T-cell (primary cell): ENCODE results near the gene SNRPE. TPM values are rescaled to one million over a fixed set of nuclear protein-coding genes. Genes with fewer than 3 reads are reported as not detected.

Experiments
- ATAC-seq, 4 experiments: fragments of 200-7000 bp in 3 of 4; fragments of 150-1000 bp in 1 of 4; cut with Tn5 transposase; replicated peaks in 1 of 4; 1 replicate in 3 of 4; 2 replicates in 1 of 4; pipeline ENCODE4 v1.10.0; 2021; ENCODE audit warnings: moderate library complexity in 3 of 4, mild to moderate bottlenecking in 2 of 4, moderate number of reproducible peaks in 1 of 4
- CTCF ChIA-PET, 2 donors: fragments of 300-600 bp; sonication (Branson Sonifier 250); formaldehyde crosslinking; loops; one replicate each; lab custom pipeline; 2022; ENCODE audit warnings: antibody characterized with exemption in 2 of 2; lab: Charles Lee
- POLR2A ChIA-PET, 2 donors: fragments of 300-600 bp; sonication (Branson Sonifier 250); formaldehyde crosslinking; loops; one replicate each; lab custom pipeline; 2022; ENCODE audit warnings: antibody characterized with exemption in 2 of 2; lab: Charles Lee
- DNase-seq, 35 experiments: peaks; one replicate each; pipeline versions ENCODE4 v3.0.0 to v3.0.0-alpha.2; 2013 to 2023
- H3K27ac ChIP-seq: one replicate; pipeline ENCODE4 v1.5.1; 2013; ENCODE audit warnings: low read length
- H3K27me3 ChIP-seq, 2 experiments: replicated peaks in 1 of 2; 1 replicate in 1 of 2; 2 replicates in 1 of 2; pipeline versions ENCODE4 v1.6.1 to v1.7.0; 2013; ENCODE audit warnings: low read length in 1 of 2, mixed read lengths in 1 of 2; ENCODE audit not compliant: control insufficient read depth in 2 of 2, insufficient read depth in 2 of 2; ENCODE audit errors: extremely low read depth in 1 of 2
- H3K36me3 ChIP-seq, 2 donors: 1 replicate in 1 of 2; 2 replicates in 1 of 2; pipeline versions ENCODE4 v1.6.1 to v1.7.0; 2013; ENCODE audit warnings: low read length in 1 of 2; ENCODE audit not compliant: control insufficient read depth in 2 of 2, insufficient read depth in 1 of 2; ENCODE audit errors: extremely low read depth in 1 of 2
- H3K4me1 ChIP-seq, 2 experiments: 1 replicate in 1 of 2; 2 replicates in 1 of 2; pipeline versions ENCODE4 v1.6.1 to v1.7.0; 2013; ENCODE audit warnings: low read length in 2 of 2, mixed read lengths in 1 of 2; ENCODE audit not compliant: insufficient read depth in 2 of 2, control insufficient read depth in 1 of 2; ENCODE audit errors: extremely low read depth in 1 of 2
- H3K4me3 ChIP-seq, 2 donors: 1 replicate in 1 of 2; 2 replicates in 1 of 2; pipeline versions ENCODE4 v1.5.1 to v1.7.0; 2013; ENCODE audit warnings: mild to moderate bottlenecking in 2 of 2, low read length in 1 of 2, moderate library complexity in 1 of 2; ENCODE audit not compliant: control insufficient read depth in 1 of 2; ENCODE audit errors: extremely low read depth in 1 of 2
- H3K9me3 ChIP-seq: 2 replicates; pipeline ENCODE4 v1.7.0; 2013
- H3K27ac Mint-ChIP-seq, 2 donors: one replicate each; pipeline ENCODE4 v1.8.0; 2020 to 2021; ENCODE audit warnings: mild to moderate bottlenecking in 2 of 2, mixed read lengths in 2 of 2
- H3K27me3 Mint-ChIP-seq, 2 donors: one replicate each; pipeline ENCODE4 v1.8.0; 2021 to 2022; ENCODE audit warnings: mixed read lengths in 2 of 2
- H3K36me3 Mint-ChIP-seq: one replicate; pipeline ENCODE4 v1.8.0; 2021; ENCODE audit warnings: mixed read lengths
- H3K4me1 Mint-ChIP-seq, 3 donors: one replicate each; pipeline ENCODE4 v1.8.0; 2020 to 2022; ENCODE audit warnings: mixed read lengths in 3 of 3, mild to moderate bottlenecking in 1 of 3
- H3K4me3 Mint-ChIP-seq, 3 donors: one replicate each; pipeline ENCODE4 v1.8.0; 2020 to 2022; ENCODE audit warnings: mild to moderate bottlenecking in 3 of 3, mixed read lengths in 3 of 3, moderate library complexity in 3 of 3
- H3K9me3 Mint-ChIP-seq, 3 donors: one replicate each; pipeline ENCODE4 v1.8.0; 2020 to 2022; ENCODE audit warnings: mixed read lengths in 3 of 3
- WGBS: methylation state at CpG from one replicate; pipeline ENCODE4 v1.1.5; 2013; ENCODE audit warnings: missing lambda C conversion rate; ENCODE audit not compliant: insufficient coverage; 5-methylcytosine and 5-hydroxymethylcytosine counted together
- total RNA-seq, 35 experiments: library from RNA in 6 of 35; stranded (reverse) in 6 of 35; fragments of 120-200 nt in 1 of 35; gene quantifications; one replicate each; pipeline versions ENCODE4 v1.2.1 to v1.2.4 and lab custom pipeline; 2013 to 2026

SNRPE gene
- total RNA-seq, 5 donors from 2014 or later (not counting 1 experiment from before 2014, with no cell fraction given) = 50.6 to 80.9 (median 72.0) TPM

GRCh38 chr1:203916756-203917155 lies 55.4 kb downstream of the SNRPE start:
- no peaks in the 10 kb centered on the region for H3K4me1 Mint-ChIP-seq
- no peaks in the 10 kb centered on the region for H3K4me1 ChIP-seq
- H3K27ac ChIP-seq = no peak overlapping the region
- no peaks in the 10 kb centered on the region for H3K36me3 Mint-ChIP-seq
- ChIA-PET CTCF (no interaction called here), POLR2A (no interaction called here)
- no CpG with 5 or more reads among the region's 2 CpGs for WGBS
- no peaks in the 10 kb centered on the region for H3K9me3 Mint-ChIP-seq
- H3K36me3 ChIP-seq = no peaks in the 10 kb centered on the region
- H3K9me3 ChIP-seq = peaks cover 2% of the 10 kb centered on the region
- no peak for ATAC-seq
- no peak overlapping the region for H3K4me3 Mint-ChIP-seq
- no peak for DNase-seq
- no peak overlapping the region for H3K4me3 ChIP-seq
- H3K27me3 Mint-ChIP-seq = peaks cover 4 to 6% of the 10 kb centered on the region in 2 donors
- H3K27me3 ChIP-seq = peaks cover 0 to 3% of the 10 kb centered on the region in 2 experiments
- no peak overlapping the region for H3K27ac Mint-ChIP-seq

Other genes starting within 250 kb of the SNRPE start
- 10 to 100 TPM; 45.5 to 93.1 (median 84.9) TPM for gene ATP2B4, start 234.8 kb upstream of the SNRPE start, total RNA-seq
- gene LAX1, start 96.4 kb upstream of the SNRPE start, total RNA-seq = 10 to 100 TPM; 20.0 to 32.4 (median 29.1) TPM
- 10 to 100 TPM; 21.7 to 36.7 (median 23.8) TPM for gene ZBED6, start 66.0 kb upstream of the SNRPE start, total RNA-seq
- 100 to 1,000 TPM in 2 of 5 donors, 10 to 100 TPM in 3; 85.6 to 111 (median 95.8) TPM for gene ZC3H11A, start 66.0 kb upstream of the SNRPE start, total RNA-seq
- gene SOX13, start 211.5 kb downstream of the SNRPE start, total RNA-seq = 1 to 10 TPM; 3.2 to 9.4 (median 5.2) TPM